Effector memory CD8-positive, alpha-beta T cell (primary cell): ENCODE measurements around the gene SDC3.

ENCODE experiments used
- ATAC-seq: fragments of 150-1000 bp; cut with Tn5 transposase; replicated peaks from 2 replicates; pipeline ENCODE4 v1.10.0; 2021; ENCODE audit warnings: mild to moderate bottlenecking, moderate library complexity
- DNase-seq, 3 experiments: peaks; one replicate each; pipeline ENCODE4 v3.0.0; 2021
- H3K27ac Mint-ChIP-seq, 2 donors: one replicate each; pipeline ENCODE4 v1.8.0; 2022; ENCODE audit warnings: mild to moderate bottlenecking in 2 of 2, mixed read lengths in 2 of 2, moderate library complexity in 2 of 2
- H3K27me3 Mint-ChIP-seq, 2 donors: one replicate each; pipeline ENCODE4 v1.8.0; 2022; ENCODE audit warnings: mixed read lengths in 2 of 2
- H3K36me3 Mint-ChIP-seq: one replicate; pipeline ENCODE4 v1.8.0; 2022; ENCODE audit warnings: mild to moderate bottlenecking, moderate library complexity, mixed read lengths; ENCODE audit not compliant: insufficient read depth
- H3K4me1 Mint-ChIP-seq, 2 donors: one replicate each; pipeline ENCODE4 v1.8.0; 2022; ENCODE audit warnings: low read depth in 2 of 2, mixed read lengths in 2 of 2
- H3K4me3 Mint-ChIP-seq, 2 donors: one replicate each; pipeline ENCODE4 v1.8.0; 2022; ENCODE audit warnings: mild to moderate bottlenecking in 2 of 2, mixed read lengths in 2 of 2, moderate library complexity in 2 of 2
- H3K9me3 Mint-ChIP-seq, 2 donors: one replicate each; pipeline ENCODE4 v1.8.0; 2022; ENCODE audit warnings: mixed read lengths in 2 of 2

The SDC3 gene

DNA sequence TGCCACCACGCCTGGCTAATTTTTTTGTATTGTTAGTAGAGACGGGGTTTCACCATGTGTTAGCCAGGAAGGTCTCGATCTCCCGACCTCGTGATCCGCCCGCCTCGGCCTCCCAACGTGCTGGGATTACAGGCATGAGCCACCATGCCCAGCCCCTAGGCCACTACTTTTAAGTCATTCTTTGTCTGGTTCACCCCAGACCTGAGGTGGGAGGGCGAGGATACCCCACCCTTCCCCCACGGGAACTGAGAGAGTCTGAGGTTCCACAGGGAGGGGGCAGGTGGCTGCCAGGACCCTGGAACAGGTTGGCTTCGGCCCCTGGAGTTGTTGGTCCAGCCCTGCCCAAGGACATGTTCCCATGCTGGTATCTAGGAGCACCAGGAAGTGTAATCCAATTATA is 7.7 kb upstream of the SDC3 start:
- H3K27me3 Mint-ChIP-seq, result peaks cover 0 to 6% of the 10 kb centered on the region in 2 donors

DNA sequence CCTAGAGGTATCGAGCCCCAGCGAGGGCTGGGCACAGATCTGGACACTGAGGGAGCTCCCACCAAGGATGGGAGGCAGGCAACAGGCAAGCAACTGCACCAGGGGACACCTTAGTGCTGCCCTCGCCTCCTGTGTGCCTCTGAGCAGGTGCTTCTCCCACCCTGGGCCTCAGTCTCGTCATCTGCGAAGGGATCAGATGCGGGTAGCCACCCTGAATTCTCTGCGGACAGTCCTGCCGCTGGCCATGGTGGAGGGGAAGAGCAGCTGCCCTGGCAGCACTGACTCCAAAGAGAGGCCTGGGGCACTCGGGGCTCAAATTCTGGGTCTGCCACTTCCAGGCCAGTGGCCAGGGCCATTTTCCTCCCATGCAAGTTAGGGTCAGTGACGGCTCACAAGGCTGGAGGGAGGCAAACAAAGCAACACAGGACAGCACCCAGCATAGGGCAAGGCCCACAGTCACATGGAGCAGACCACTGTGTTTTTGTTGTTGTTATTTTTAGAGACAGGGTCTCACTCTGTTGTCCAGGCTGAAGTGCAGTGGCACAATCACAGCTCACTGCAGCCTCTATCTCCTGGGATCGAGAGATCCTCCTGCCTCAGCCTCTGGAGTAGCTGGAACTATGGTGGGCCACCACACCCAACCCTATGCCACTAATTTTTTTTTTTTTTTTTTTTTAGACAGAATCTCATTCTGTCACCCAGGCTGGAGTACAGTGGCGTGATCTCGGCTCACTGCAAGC is 7.1 kb upstream of the SDC3 start:
- ATAC-seq (no peak), DNase-seq (no peak)
- peaks cover 3 to 13% of the 10 kb centered on the region in 2 donors for H3K27me3 Mint-ChIP-seq
- H3K9me3 Mint-ChIP-seq, result no peaks in the 10 kb centered on the region
- peaks cover 0 to 2% of the 10 kb centered on the region in 2 donors for H3K4me1 Mint-ChIP-seq
- no peak overlapping the region for H3K4me3 Mint-ChIP-seq
- H3K36me3 Mint-ChIP-seq, result no peaks in the 10 kb centered on the region
- peak overlapping the region in 1 of 2 donors; percentile 54 for H3K27ac Mint-ChIP-seq

More for the DNA sequence above, 7.7 kb upstream of the SDC3 start:
- no peak for DNase-seq
- ATAC-seq, result no peak
- Mint-ChIP-seq H3K4me1 (peaks cover 0 to 2% of the 10 kb centered on the region in 2 donors), H3K27ac (peak overlapping the region in 1 of 2 donors; percentile 54), H3K9me3 (no peaks in the 10 kb centered on the region), H3K4me3 (no peak overlapping the region), H3K36me3 (no peaks in the 10 kb centered on the region)

DNA sequence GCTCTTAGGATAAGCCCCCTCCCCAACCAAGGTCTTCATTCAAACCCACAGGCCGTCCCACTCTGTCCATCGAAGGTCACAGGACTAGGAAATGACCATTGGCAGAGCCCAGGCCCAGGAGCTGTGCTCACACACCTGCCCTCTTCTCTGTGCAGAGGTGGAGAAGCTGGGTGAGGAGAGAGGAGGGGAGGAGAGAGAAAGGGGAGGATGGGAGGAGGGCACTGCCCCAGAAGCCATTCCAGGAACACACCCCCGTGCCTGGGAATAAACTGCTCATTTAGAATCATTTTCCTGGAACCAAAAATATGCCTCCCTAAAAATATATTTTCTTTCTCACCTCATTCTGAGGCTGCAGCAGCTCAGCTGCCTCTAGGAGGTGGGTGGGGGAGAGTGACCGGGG is 6.4 kb upstream of the SDC3 start:
- Mint-ChIP-seq H3K4me3 (no peak overlapping the region), H3K9me3 (no peaks in the 10 kb centered on the region)
- no peak for ATAC-seq

DNA sequence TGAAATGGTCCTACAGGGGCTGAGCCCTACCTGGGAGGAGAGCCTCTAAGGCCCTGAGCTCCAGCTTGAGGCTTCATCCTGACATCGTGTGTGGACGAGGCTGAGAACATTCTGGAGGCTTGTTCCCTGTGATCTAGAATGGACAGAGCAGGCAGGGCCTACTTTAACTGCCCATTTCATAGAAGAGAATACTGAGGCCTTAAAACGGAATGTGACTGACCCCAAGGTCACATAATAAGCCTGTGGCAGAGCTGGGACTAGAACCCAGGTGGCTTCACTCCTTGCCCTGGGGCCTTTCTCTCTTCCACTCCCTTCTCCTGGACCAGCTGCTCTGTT is 6.0 kb upstream of the SDC3 start:
- Mint-ChIP-seq H3K27me3 (peaks cover 7 to 24% of the 10 kb centered on the region in 2 donors), H3K4me3 (no peak overlapping the region), H3K36me3 (no peaks in the 10 kb centered on the region), H3K9me3 (no peaks in the 10 kb centered on the region), H3K4me1 (peaks cover 1 to 5% of the 10 kb centered on the region in 2 donors), H3K27ac (peak overlapping the region in 1 of 2 donors; percentile 16)
- DNase-seq (no peak), ATAC-seq (no peak)

More for the DNA sequence above, 6.4 kb upstream of the SDC3 start:
- H3K36me3 Mint-ChIP-seq, result no peaks in the 10 kb centered on the region
- DNase-seq, result no peak
- H3K4me1 Mint-ChIP-seq, result peaks cover 0 to 2% of the 10 kb centered on the region in 2 donors
- H3K27ac Mint-ChIP-seq, result peak overlapping the region in 1 of 2 donors; percentile 16
- H3K27me3 Mint-ChIP-seq, result peaks cover 7 to 20% of the 10 kb centered on the region in 2 donors

DNA sequence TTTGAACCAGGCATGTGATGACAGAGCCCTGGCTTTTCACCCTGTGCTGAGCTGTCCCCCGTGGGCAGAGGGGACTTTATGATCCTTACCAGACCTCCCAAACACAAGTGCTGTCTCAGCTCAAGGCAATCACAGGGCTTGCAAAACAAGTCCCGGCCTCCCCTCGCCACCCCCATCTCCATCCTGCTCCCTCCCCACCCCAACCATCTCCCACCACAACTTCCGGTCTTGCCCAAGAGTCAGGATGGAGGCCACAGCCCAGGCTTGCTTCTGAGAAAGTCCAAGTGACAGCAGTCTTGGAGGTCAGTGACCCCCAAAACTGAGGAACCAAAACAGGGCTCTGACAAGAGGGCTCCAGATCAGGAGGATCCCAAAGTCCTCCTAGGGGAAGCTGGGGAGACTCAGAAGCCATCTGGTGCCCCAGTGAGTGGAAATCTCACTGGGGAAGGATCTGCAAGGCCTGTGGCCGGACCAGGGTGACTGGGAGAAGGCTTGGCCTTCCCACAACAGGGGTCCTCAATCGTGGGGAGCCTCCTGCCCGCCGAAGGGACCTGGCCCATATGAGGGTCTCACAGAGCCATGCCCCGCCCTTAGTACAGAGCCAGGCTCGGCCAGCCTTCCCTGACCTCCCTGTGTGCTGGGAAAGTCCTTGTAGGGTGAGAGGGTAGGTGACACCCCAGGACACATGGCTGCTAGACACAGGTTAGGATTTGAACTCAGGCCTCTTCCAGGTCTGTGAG is 4.5 kb upstream of the SDC3 start:
- Mint-ChIP-seq H3K36me3 (no peaks in the 10 kb centered on the region), H3K9me3 (no peaks in the 10 kb centered on the region), H3K27me3 (peaks cover 7 to 33% of the 10 kb centered on the region in 2 donors), H3K4me3 (no peak overlapping the region), H3K4me1 (peaks cover 8 to 11% of the 10 kb centered on the region in 2 donors), H3K27ac (peak overlapping the region in 1 of 2 donors; percentile 86)
- no peak for DNase-seq
- ATAC-seq, result no peak

DNA sequence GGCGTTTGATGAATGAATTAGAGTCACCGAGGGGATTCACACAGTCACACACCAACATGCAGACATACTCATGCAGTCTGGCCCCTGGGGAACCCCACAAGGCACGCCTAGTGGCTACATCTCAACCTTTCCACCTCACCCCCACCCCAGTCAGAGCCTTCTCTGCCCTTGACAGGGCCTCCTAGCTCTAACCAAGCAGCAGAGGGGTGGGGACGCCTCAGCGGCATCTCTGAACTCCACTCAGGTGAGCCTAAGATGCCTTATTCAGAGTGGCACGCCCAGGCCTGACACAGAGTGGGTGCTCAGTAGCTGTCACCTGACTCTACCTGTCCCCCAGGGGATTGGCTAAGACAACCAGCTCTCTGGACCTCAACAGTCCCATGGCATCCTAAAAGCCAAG is 3.7 kb upstream of the SDC3 start:
- peaks cover 14 to 15% of the 10 kb centered on the region in 2 donors for H3K4me1 Mint-ChIP-seq
- H3K4me3 Mint-ChIP-seq, result no peak overlapping the region
- H3K36me3 Mint-ChIP-seq, result no peaks in the 10 kb centered on the region
- peaks cover 14 to 40% of the 10 kb centered on the region in 2 donors for H3K27me3 Mint-ChIP-seq
- DNase-seq (no peak), ATAC-seq (no peak)
- H3K27ac Mint-ChIP-seq, result no peak overlapping the region
- H3K9me3 Mint-ChIP-seq, result no peaks in the 10 kb centered on the region

DNA sequence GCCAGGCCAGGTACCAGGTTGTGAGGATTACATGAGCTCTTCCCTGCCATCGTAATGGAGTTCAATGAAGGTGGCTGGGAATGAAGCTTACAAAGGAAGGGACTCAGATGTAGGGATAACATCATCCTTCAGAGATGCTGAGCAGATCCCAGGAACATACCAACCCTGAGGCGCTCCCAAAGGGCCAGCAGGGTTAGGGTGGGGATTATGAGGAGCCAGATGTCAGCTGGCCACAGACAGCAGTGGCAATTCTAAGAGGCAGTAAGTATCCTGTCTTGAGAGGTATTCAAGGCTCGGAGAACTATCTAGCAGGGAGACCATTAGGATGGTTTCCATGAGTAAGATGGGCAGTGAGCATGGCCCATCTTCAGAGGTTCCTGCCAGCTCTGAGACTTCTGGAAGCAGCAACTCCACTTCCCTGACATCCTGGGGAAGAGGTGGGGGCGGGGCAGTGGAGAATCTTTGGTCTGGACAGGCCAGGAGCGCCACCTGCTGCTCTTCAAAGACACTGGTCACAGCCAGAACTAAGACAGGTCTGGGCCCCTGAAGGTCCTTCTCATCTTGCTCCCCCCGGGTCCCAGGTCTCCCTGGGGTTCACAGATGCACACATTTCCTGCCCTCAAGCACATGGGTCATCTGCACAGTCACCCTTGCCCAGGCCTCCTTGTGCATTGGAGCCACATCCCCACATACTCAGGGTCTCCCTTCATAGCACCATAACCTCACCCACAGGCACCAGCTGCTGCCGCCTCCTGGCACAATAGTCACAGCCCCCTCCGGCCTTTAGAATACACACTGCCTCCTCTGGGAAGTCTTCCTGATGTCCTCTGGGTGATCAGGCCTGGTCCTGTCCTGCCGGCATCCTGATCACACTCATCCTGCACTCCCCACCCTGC is 2.7 kb upstream of the SDC3 start:
- Mint-ChIP-seq H3K4me3 (no peak overlapping the region), H3K9me3 (no peaks in the 10 kb centered on the region), H3K4me1 (peaks cover 14 to 15% of the 10 kb centered on the region in 2 donors), H3K27ac (no peak overlapping the region), H3K36me3 (no peaks in the 10 kb centered on the region), H3K27me3 (peaks cover 15 to 49% of the 10 kb centered on the region in 2 donors)
- DNase-seq (peak; percentile 10 to 20 (median 18)), ATAC-seq (no peak)

DNA sequence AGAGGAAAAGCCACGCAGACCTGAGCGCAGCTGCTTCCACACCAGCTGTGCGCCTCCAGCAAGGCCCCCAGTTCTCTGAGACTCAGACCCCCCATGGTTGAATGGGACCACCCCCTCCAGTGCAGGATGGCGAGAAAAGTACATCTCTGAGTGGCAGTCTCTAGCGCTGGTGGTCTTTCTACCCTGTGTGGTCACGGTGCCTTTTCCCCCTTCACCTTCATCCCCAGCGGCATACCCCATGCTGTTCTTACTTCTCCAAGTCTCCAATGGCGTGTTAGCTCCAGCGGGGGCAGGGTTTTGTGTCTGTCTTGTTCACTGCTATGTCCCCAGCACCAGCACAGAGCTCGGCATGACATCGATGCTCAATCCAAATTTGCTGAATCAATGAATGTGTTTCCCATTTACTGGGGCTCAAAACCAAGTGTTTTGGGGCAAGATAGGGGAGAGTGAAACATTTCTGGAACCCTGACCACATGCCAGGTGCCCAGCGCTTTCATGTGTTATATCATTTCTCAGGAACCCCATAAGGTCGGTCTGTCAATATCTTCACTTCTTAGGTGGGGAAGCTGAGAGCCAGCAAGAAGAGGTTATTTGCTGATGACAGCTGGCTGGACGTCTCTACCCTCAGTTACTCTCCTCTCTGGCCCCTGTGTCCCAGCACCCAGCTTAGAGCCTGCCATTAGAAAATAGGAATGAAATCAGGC is 959 bp upstream of the SDC3 start:
- Mint-ChIP-seq H3K9me3 (no peaks in the 10 kb centered on the region), H3K4me3 (peak overlapping the region; percentile 85 to 92), H3K27me3 (peaks cover 18 to 66% of the 10 kb centered on the region in 2 donors), H3K36me3 (no peaks in the 10 kb centered on the region), H3K27ac (peak overlapping the region; percentile 73 to 86), H3K4me1 (peaks cover 15 to 16% of the 10 kb centered on the region in 2 donors)
- no peak for DNase-seq
- ATAC-seq, result no peak

DNA sequence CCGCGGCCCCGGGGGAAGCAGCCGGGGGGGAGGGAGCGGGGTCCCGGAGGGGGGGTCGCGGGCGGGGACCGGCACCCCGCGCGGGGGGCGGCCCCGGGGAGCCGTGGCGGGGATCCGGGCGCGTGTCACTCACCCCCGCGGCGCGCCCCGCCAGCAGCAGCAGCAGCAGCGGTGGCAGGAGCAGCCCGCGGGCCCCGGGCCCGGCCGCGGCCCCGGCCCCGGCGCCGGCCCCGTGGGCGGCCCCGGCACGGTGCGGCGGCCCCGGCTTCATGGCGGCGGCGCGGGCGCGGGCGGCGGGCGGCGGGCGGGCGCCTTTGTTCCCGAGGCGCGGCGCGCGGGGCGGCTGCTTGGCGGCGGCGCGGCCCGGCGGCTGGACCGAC is 252 bp downstream of the SDC3 start:
- DNase-seq, result peak in 1 of 3 experiments; percentile 18
- peak overlapping the region; percentile 67 to 76 for H3K4me3 Mint-ChIP-seq
- H3K27me3 Mint-ChIP-seq, result peaks cover 20 to 78% of the 10 kb centered on the region in 2 donors

DNA sequence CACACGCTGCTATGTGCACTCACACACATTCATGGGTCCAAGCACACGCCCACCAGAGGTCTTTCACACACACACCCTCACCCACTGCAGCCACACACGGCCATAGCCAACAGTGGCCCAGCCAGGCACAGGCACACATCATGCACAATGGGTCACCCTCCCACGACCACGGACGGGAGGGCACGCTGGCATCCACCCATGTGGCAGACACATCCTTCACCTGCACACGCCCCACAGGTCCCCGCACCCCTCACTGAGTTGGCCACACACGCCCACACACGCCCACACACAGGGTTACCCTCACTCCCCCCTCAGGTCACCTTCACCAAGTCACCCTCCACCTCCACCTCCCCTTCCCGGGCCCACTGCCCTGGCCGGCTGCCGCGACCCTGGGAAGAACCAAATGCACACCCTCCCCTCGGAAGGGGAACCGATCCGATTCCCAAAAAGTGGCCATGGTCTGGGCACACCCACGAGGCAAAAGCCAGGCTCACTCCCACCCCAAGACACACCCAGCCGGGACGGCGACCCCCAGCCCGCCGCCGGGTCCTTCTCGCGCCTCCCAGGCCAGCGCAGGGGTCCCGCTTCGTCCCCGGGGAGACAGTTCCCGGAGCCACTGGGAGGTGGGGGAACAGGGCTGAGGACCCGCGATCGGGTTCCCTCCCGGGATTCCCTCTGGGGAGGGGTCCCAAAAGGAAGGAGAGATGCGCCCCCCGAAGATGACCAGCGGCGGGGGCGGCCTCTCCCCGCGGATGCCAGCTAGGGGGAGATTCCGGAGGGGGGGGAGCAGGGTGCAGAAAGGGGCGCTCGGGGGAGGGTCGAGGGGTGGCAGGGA is 860 bp downstream of the SDC3 start:
- H3K27ac Mint-ChIP-seq, result peak overlapping the region in 1 of 2 donors; percentile 31
- no peaks in the 10 kb centered on the region for H3K9me3 Mint-ChIP-seq
- DNase-seq (no peak), ATAC-seq (no peak)
- H3K27me3 Mint-ChIP-seq, result peaks cover 20 to 84% of the 10 kb centered on the region in 2 donors
- H3K36me3 Mint-ChIP-seq, result peaks cover 4% of the 10 kb centered on the region
- H3K4me1 Mint-ChIP-seq, result peaks cover 15% of the 10 kb centered on the region in 2 donors
- H3K4me3 Mint-ChIP-seq, result peak overlapping the region; percentile 67 to 76

More for the DNA sequence above, 252 bp downstream of the SDC3 start:
- Mint-ChIP-seq H3K36me3 (peaks cover 4% of the 10 kb centered on the region), H3K4me1 (peaks cover 15 to 16% of the 10 kb centered on the region in 2 donors), H3K9me3 (no peaks in the 10 kb centered on the region), H3K27ac (no peak overlapping the region)
- ATAC-seq, result no peak

DNA sequence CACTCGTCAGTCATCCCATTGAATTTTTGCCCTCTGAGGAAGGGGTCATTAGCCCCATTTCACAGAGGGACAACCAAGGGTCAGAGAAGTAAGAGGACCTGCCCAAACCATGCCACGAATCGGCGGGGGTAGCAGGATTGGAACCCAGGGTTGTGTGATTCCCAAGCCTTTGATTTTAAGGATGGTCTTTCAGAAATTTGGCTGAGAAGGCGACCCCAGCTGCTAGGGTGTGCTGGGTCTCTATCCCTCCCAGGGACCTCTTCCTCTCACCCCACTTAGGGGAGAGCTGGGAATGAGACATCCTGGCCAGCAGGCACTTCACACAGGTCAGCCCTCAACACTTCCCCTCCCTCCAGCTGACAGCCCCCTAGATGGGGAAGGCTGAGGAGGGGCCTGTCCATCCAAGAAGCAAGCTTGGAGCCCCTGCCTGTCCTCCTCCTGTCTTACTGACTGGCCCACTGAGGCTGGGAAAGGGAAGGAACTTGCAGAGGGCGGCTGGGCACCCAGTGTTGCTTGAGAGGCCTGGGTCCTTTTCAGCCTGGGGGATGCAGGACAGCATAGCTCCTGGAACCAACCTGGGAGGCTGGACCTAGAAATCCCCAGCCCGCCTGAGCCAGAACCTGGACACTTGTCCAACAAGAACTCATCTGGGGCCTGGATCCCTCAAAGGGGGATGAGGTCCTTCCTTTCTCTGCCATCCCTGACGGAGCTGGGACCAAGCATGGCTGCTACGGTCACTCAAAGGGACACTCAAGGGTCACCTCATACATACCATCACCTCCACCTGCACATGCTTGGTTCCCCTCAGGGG is 1.7 kb downstream of the SDC3 start:
- DNase-seq, result no peak
- Mint-ChIP-seq H3K27ac (no peak overlapping the region), H3K27me3 (peaks cover 20 to 86% of the 10 kb centered on the region in 2 donors)

More for the DNA sequence above, 1.7 kb downstream of the SDC3 start:
- peaks cover 4% of the 10 kb centered on the region for H3K36me3 Mint-ChIP-seq
- ATAC-seq, result no peak
- H3K4me1 Mint-ChIP-seq, result peaks cover 15% of the 10 kb centered on the region in 2 donors
- no peaks in the 10 kb centered on the region for H3K9me3 Mint-ChIP-seq
- H3K4me3 Mint-ChIP-seq, result peak overlapping the region; percentile 67 to 76
